Right lung (tissue), 10 donors: ENCODE measurements around the gene FAR1. TPM values are rescaled to one million over a fixed set of nuclear protein-coding genes. Genes with fewer than 3 reads are reported as not detected.
"Not testable (repeated sequence)": the region's sequence is repeated elsewhere in the genome, so short reads cannot be mapped to it uniquely, and the experiment has no call there.

ENCODE experiments used
- DNase-seq, 2 donors: peaks; one replicate each; pipeline ENCODE4 v3.0.0-alpha.2; 2013
- long read RNA-seq, 8 donors: transcript quantifications; one replicate each; lab custom pipeline, GENCODE V29; 2026
- polyA plus RNA-seq, 5 donors: library from polyadenylated mRNA; unstranded; fragments of 120-200 nt; gene quantifications; one replicate each; pipeline versions ENCODE4 v1.2.1 to v1.2.3, GENCODE V29; 2013; ENCODE audit warnings: inconsistent platforms in 1 of 5, low replicate concordance in 1 of 5; ENCODE audit not compliant: insufficient read length in 5 of 5, insufficient read depth in 1 of 5

Gene FAR1
- 100 to 1,000 TPM in 4 of 5 donors, 10 to 100 TPM in 1; 56.0 to 144 (median 113) TPM for polyA plus RNA-seq
- long read RNA-seq, donor 1, full-length matches to known transcripts, result 19 of 24 reads
- long read RNA-seq, donor 1, partial matches to known transcripts, result 5 of 24 reads
- long read RNA-seq, donor 1, other reads (novel, unspliced or antisense), result 0 of 24 reads
- long read RNA-seq, donor 2, full-length matches to known transcripts, result 13 of 13 reads
- long read RNA-seq, donor 2, partial matches to known transcripts, result 0 of 13 reads
- long read RNA-seq, donor 2, other reads (novel, unspliced or antisense), result 0 of 13 reads
- long read RNA-seq, donor 3, full-length matches to known transcripts, result 10 of 10 reads
- long read RNA-seq, donor 3, partial matches to known transcripts, result 0 of 10 reads
- long read RNA-seq, donor 3, other reads (novel, unspliced or antisense), result 0 of 10 reads
- long read RNA-seq, donor 4, full-length matches to known transcripts, result 20 of 32 reads
- long read RNA-seq, donor 4, partial matches to known transcripts, result 12 of 32 reads
- long read RNA-seq, donor 4, other reads (novel, unspliced or antisense), result 0 of 32 reads
- long read RNA-seq, donor 5, full-length matches to known transcripts, result 20 of 20 reads
- long read RNA-seq, donor 5, partial matches to known transcripts, result 0 of 20 reads
- long read RNA-seq, donor 5, other reads (novel, unspliced or antisense), result 0 of 20 reads
- long read RNA-seq, donor 6, full-length matches to known transcripts, result 24 of 24 reads
- long read RNA-seq, donor 6, partial matches to known transcripts, result 0 of 24 reads
- long read RNA-seq, donor 6, other reads (novel, unspliced or antisense), result 0 of 24 reads
- long read RNA-seq, donor 7, full-length matches to known transcripts, result 32 of 53 reads
- long read RNA-seq, donor 7, partial matches to known transcripts, result 21 of 53 reads
- long read RNA-seq, donor 7, other reads (novel, unspliced or antisense), result 0 of 53 reads
- long read RNA-seq, donor 8, full-length matches to known transcripts, result 11 of 11 reads
- long read RNA-seq, donor 8, partial matches to known transcripts, result 0 of 11 reads
- long read RNA-seq, donor 8, other reads (novel, unspliced or antisense), result 0 of 11 reads

- DNase-seq, result peak; percentile 99
Observed at GRCh38 chr11:13668102-13668956, at the start of gene FAR1. FAR1 (plus strand) TSS chr11:13668668; CDS start chr11:13694766, 26,098 bp downstream.

- DNase-seq, result no peak
Observed at GRCh38 chr11:13620063-13620462, 48.4 kb upstream of the FAR1 start.

GRCh38 chr11:13626818-13627217 lies 41.6 kb upstream of the FAR1 start:
- not testable (repeated sequence) for DNase-seq

- DNase-seq, result not testable (repeated sequence)
Observed at GRCh38 chr11:13628634-13629033, 39.8 kb upstream of the FAR1 start.

- no peak for DNase-seq
Observed at GRCh38 chr11:13629779-13630178, 38.7 kb upstream of the FAR1 start.

- no peak for DNase-seq
Observed at GRCh38 chr11:13635290-13635689, 33.2 kb upstream of the FAR1 start.

- DNase-seq, result no peak
Observed at GRCh38 chr11:13635804-13636203, 32.7 kb upstream of the FAR1 start.

- DNase-seq, result no peak
Observed at GRCh38 chr11:13637125-13638069, 31.1 kb upstream of the FAR1 start.

- DNase-seq, result no peak
Observed at GRCh38 chr11:13638422-13638821, 30.0 kb upstream of the FAR1 start.

- peak in 1 of 2 donors; percentile 42 for DNase-seq
Observed at GRCh38 chr11:13644997-13645687, 23.3 kb upstream of the FAR1 start.

- no peak for DNase-seq
Observed at GRCh38 chr11:13647391-13647790, 21.1 kb upstream of the FAR1 start.

GRCh38 chr11:13649619-13650018 lies 18.8 kb upstream of the FAR1 start:
- no peak for DNase-seq

GRCh38 chr11:13651515-13651914 lies 17.0 kb upstream of the FAR1 start:
- DNase-seq, result not testable (repeated sequence)

GRCh38 chr11:13661074-13661623 lies 7.3 kb upstream of the FAR1 start:
- no peak for DNase-seq

GRCh38 chr11:13663631-13664071 lies 4.8 kb upstream of the FAR1 start:
- DNase-seq, result no peak

GRCh38 chr11:13664351-13664750 lies 4.1 kb upstream of the FAR1 start:
- DNase-seq, result no peak

- no peak for DNase-seq
Observed at GRCh38 chr11:13666708-13667107, 1.8 kb upstream of the FAR1 start.

GRCh38 chr11:13667245-13667644 lies 1.2 kb upstream of the FAR1 start:
- DNase-seq, result no peak

- no peak for DNase-seq
Observed at GRCh38 chr11:13667795-13668101, 720 bp upstream of the FAR1 start.
